Activated CD8-positive, alpha-beta T cell treated with anti-CD3 and anti-CD28 coated beads, Interleukin-2, amount 10 ng/mL, durations not matched to agents 7 days and 5 days (primary cell): ENCODE results near the gene MYRIP. TPM values are rescaled to one million over a fixed set of nuclear protein-coding genes. Genes with fewer than 3 reads are reported as not detected.
"Not testable (repeated sequence)": the region's sequence is repeated elsewhere in the genome, so short reads cannot be mapped to it uniquely, and the experiment has no call there.

Experiments
- ATAC-seq: fragments of 150-1000 bp; cut with Tn5 transposase; one replicate; pipeline ENCODE4 v1.10.0; 2021; ENCODE audit warnings: moderate library complexity
- CTCF ChIA-PET: fragments of 350-600 bp; sonication (Branson Sonifier 250); formaldehyde crosslinking; loops from one replicate; lab custom pipeline; 2021; ENCODE audit warnings: antibody characterized with exemption; lab: Charles Lee
- POLR2A ChIA-PET: fragments of 350-600 bp; sonication (Branson Sonifier 250); formaldehyde crosslinking; loops from one replicate; lab custom pipeline; 2021; ENCODE audit warnings: antibody characterized with exemption; lab: Charles Lee
- DNase-seq: peaks from one replicate; pipeline ENCODE4 v3.0.0-alpha.2; 2020
- H3K27ac Mint-ChIP-seq: one replicate; pipeline ENCODE4 v1.8.0; 2021; ENCODE audit warnings: mild to moderate bottlenecking, mixed read lengths
- H3K27me3 Mint-ChIP-seq: one replicate; pipeline ENCODE4 v1.8.0; 2021; ENCODE audit warnings: low read depth, mixed read lengths
- H3K36me3 Mint-ChIP-seq: one replicate; pipeline ENCODE4 v1.8.0; 2021; ENCODE audit warnings: low read depth, mixed read lengths
- H3K4me1 Mint-ChIP-seq: one replicate; pipeline ENCODE4 v1.8.0; 2021; ENCODE audit warnings: low read depth, mixed read lengths
- H3K4me3 Mint-ChIP-seq: one replicate; pipeline ENCODE4 v1.8.0; 2021; ENCODE audit warnings: mild to moderate bottlenecking, mixed read lengths
- H3K9me3 Mint-ChIP-seq: one replicate; pipeline ENCODE4 v1.8.0; 2022; ENCODE audit warnings: mixed read lengths; ENCODE audit not compliant: insufficient read depth
- total RNA-seq, 2 experiments: library from RNA; stranded (reverse); gene quantifications; one replicate each; pipeline ENCODE4 v1.2.3, GENCODE V29; 2021

Gene MYRIP
- total RNA-seq: not detected

- ChIA-PET POLR2A (no interaction called here), CTCF (no interaction called here)
- no peaks in the 10 kb centered on the region for H3K9me3 Mint-ChIP-seq
- ATAC-seq (peak; percentile 58), DNase-seq (no peak)
- H3K27ac Mint-ChIP-seq: no peak within 1 kb of the TSS
- H3K27me3 Mint-ChIP-seq: peaks cover 54% of the 10 kb centered on the region
- H3K4me1 Mint-ChIP-seq: peaks cover 15% of the 10 kb centered on the region
- peak within 1 kb of the TSS; percentile 57 for H3K4me3 Mint-ChIP-seq
- peaks cover 3% of the 10 kb centered on the region for H3K36me3 Mint-ChIP-seq
Observed at GRCh38 chr3:39809181-39809994, at the start of gene MYRIP. Gene MYRIP, plus strand, starts transcription at chr3:39809609. Its CDS starts 91,208 bp downstream, at chr3:39900817.

GRCh38 chr3:39760325-39760724 is 49.1 kb upstream of the MYRIP start:
- DNase-seq (no peak), ATAC-seq (no peak)
- Mint-ChIP-seq H3K4me3 (no peak overlapping the region), H3K27ac (no peak overlapping the region), H3K27me3 (peaks cover 4% of the 10 kb centered on the region), H3K4me1 (no peaks in the 10 kb centered on the region), H3K9me3 (no peaks in the 10 kb centered on the region), H3K36me3 (no peaks in the 10 kb centered on the region)
- POLR2A ChIA-PET: no interaction called here
- CTCF ChIA-PET: no interaction called here

GRCh38 chr3:39762537-39763070 is 46.8 kb upstream of the MYRIP start:
- H3K27ac Mint-ChIP-seq: no peak overlapping the region
- ATAC-seq: no peak
- DNase-seq: no peak
- H3K4me3 Mint-ChIP-seq: no peak overlapping the region
- POLR2A ChIA-PET: no interaction called here
- H3K36me3 Mint-ChIP-seq: no peaks in the 10 kb centered on the region
- no peaks in the 10 kb centered on the region for H3K9me3 Mint-ChIP-seq
- H3K4me1 Mint-ChIP-seq: no peaks in the 10 kb centered on the region
- H3K27me3 Mint-ChIP-seq: peaks cover 4% of the 10 kb centered on the region
- CTCF ChIA-PET: no interaction called here

GRCh38 chr3:39763390-39763789 is 46.0 kb upstream of the MYRIP start:
- H3K36me3 Mint-ChIP-seq: no peaks in the 10 kb centered on the region
- no peak overlapping the region for H3K4me3 Mint-ChIP-seq
- ChIA-PET CTCF (no interaction called here), POLR2A (no interaction called here)
- no peak for DNase-seq
- no peak for ATAC-seq
- no peak overlapping the region for H3K27ac Mint-ChIP-seq
- H3K4me1 Mint-ChIP-seq: no peaks in the 10 kb centered on the region
- H3K9me3 Mint-ChIP-seq: no peaks in the 10 kb centered on the region
- H3K27me3 Mint-ChIP-seq: peaks cover 4% of the 10 kb centered on the region

- no peak for ATAC-seq
- no peak overlapping the region for H3K27ac Mint-ChIP-seq
- H3K27me3 Mint-ChIP-seq: peaks cover 4% of the 10 kb centered on the region
- H3K4me3 Mint-ChIP-seq: no peak overlapping the region
- ChIA-PET POLR2A (no interaction called here), CTCF (no interaction called here)
- no peaks in the 10 kb centered on the region for H3K36me3 Mint-ChIP-seq
- H3K9me3 Mint-ChIP-seq: no peaks in the 10 kb centered on the region
- no peaks in the 10 kb centered on the region for H3K4me1 Mint-ChIP-seq
- DNase-seq: no peak
Observed at GRCh38 chr3:39765575-39765974, 43.8 kb upstream of the MYRIP start.

GRCh38 chr3:39766433-39766832 is 43.0 kb upstream of the MYRIP start:
- no peak overlapping the region for H3K4me3 Mint-ChIP-seq
- DNase-seq: no peak
- H3K27me3 Mint-ChIP-seq: peaks cover 4% of the 10 kb centered on the region
- CTCF ChIA-PET: no interaction called here
- no peak overlapping the region for H3K27ac Mint-ChIP-seq
- H3K36me3 Mint-ChIP-seq: no peaks in the 10 kb centered on the region
- H3K4me1 Mint-ChIP-seq: no peaks in the 10 kb centered on the region
- ATAC-seq: no peak
- no peaks in the 10 kb centered on the region for H3K9me3 Mint-ChIP-seq
- POLR2A ChIA-PET: no interaction called here

- H3K4me1 Mint-ChIP-seq, CTCF ChIA-PET, H3K27ac Mint-ChIP-seq, ATAC-seq, POLR2A ChIA-PET, DNase-seq, H3K4me3 Mint-ChIP-seq, H3K9me3 Mint-ChIP-seq, H3K27me3 Mint-ChIP-seq, H3K36me3 Mint-ChIP-seq: not testable (repeated sequence)
Observed at GRCh38 chr3:39766909-39767308, 42.5 kb upstream of the MYRIP start.

- H3K4me1 Mint-ChIP-seq, H3K4me3 Mint-ChIP-seq, H3K36me3 Mint-ChIP-seq, H3K27me3 Mint-ChIP-seq, DNase-seq, ATAC-seq, POLR2A ChIA-PET, H3K27ac Mint-ChIP-seq, H3K9me3 Mint-ChIP-seq, CTCF ChIA-PET: not testable (repeated sequence)
Observed at GRCh38 chr3:39778168-39778567, 31.2 kb upstream of the MYRIP start.

- ChIA-PET CTCF (no interaction called here), POLR2A (no interaction called here)
- ATAC-seq (no peak), DNase-seq (no peak)
- Mint-ChIP-seq H3K36me3 (no peaks in the 10 kb centered on the region), H3K27ac (no peak overlapping the region), H3K4me1 (no peaks in the 10 kb centered on the region), H3K27me3 (no peaks in the 10 kb centered on the region), H3K9me3 (no peaks in the 10 kb centered on the region), H3K4me3 (no peak overlapping the region)
Observed at GRCh38 chr3:39779511-39780230, 29.7 kb upstream of the MYRIP start.

GRCh38 chr3:39780352-39780751 is 29.1 kb upstream of the MYRIP start:
- CTCF ChIA-PET: no interaction called here
- no peak for ATAC-seq
- no peaks in the 10 kb centered on the region for H3K36me3 Mint-ChIP-seq

GRCh38 chr3:39781025-39781424 is 28.4 kb upstream of the MYRIP start:
- Mint-ChIP-seq H3K9me3 (no peaks in the 10 kb centered on the region), H3K36me3 (no peaks in the 10 kb centered on the region), H3K4me1 (no peaks in the 10 kb centered on the region), H3K27me3 (no peaks in the 10 kb centered on the region), H3K27ac (no peak overlapping the region), H3K4me3 (no peak overlapping the region)
- ChIA-PET CTCF (no interaction called here), POLR2A (no interaction called here)
- DNase-seq: no peak
- no peak for ATAC-seq

More at GRCh38 chr3:39780352-39780751, 29.1 kb upstream of the MYRIP start:
- H3K27ac Mint-ChIP-seq: no peak overlapping the region
- H3K9me3 Mint-ChIP-seq: no peaks in the 10 kb centered on the region
- no peak overlapping the region for H3K4me3 Mint-ChIP-seq
- H3K4me1 Mint-ChIP-seq: no peaks in the 10 kb centered on the region
- H3K27me3 Mint-ChIP-seq: no peaks in the 10 kb centered on the region
- DNase-seq: no peak
- POLR2A ChIA-PET: no interaction called here

- Mint-ChIP-seq H3K27me3 (no peaks in the 10 kb centered on the region), H3K36me3 (no peaks in the 10 kb centered on the region), H3K9me3 (no peaks in the 10 kb centered on the region), H3K4me3 (no peak overlapping the region), H3K4me1 (no peaks in the 10 kb centered on the region), H3K27ac (no peak overlapping the region)
- ChIA-PET POLR2A (no interaction called here), CTCF (no interaction called here)
- no peak for ATAC-seq
- no peak for DNase-seq
Observed at GRCh38 chr3:39781632-39782031, 27.8 kb upstream of the MYRIP start.
